Measurements from ENCODE around the gene OR1D5. TPM values are rescaled to one million over a fixed set of nuclear protein-coding genes. Genes with fewer than 3 reads are reported as not detected.

OR1D5 gene
- polyA plus RNA-seq, 1 of the 3 experiments (the other 2 are of a cell fraction) = not detected

DNA sequence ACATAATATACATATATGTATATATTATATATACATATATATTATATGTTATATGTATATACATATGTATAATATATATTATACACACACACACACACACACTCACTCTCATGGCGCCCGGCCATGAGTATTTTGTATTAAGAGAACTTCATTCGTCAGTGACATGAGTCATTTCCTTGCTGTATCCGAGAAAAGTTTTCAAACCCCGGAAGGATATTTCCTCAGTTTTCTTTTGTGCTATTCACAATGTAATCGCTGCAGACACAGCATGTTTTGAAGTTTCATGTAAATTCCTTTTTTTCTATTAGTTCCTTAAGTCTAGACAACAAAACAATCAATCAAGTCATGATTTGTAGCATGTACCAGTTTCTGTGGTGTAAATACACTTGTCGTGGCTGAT is 33.3 kb downstream of the OR1D5 start:
- H3K9me2 ChIP-seq = no peaks in the 10 kb centered on the region
- H4K20me1 ChIP-seq (ENCODE audit: insufficient read depth) = no peaks in the 10 kb centered on the region
- H3F3A ChIP-seq (replicated peaks; ENCODE audit: insufficient read depth) = peaks cover 18% of the 10 kb centered on the region
- H3K9ac ChIP-seq = no peak overlapping the region
- H3K4me2 ChIP-seq = 0 out of 2 replicates have a peak overlapping the region, but pooled peaks have one; percentile 18
- peaks cover 0 to 5% of the 10 kb centered on the region in 2 experiments; a peak in 2 of 4 replicates for H3K4me1 ChIP-seq (ENCODE audit: control insufficient read depth in 1 of 2, insufficient read depth in 2 of 2, low read depth in 1 of 2, low read length in 1 of 2)
- 44% methylated on average over 7 of the region's 7 CpGs for WGBS (ENCODE audit: low lambda C conversion rate)
- no peak for DNase-seq
- 0 out of 2 replicates have a peak overlapping the region, but pooled peaks have one; percentile 23 for H2AFZ ChIP-seq (ENCODE audit: low read depth)
- no peak for TF ChIP-seq USF1 (IDR thresholded peaks at IDR 0.05; ENCODE audit: borderline replicate concordance, low read depth)
- TF ChIP-seq RAD21 (IDR thresholded peaks at IDR 0.05; ENCODE audit: low read length) = no peak
- TF ChIP-seq MEF2A (IDR thresholded peaks at IDR 0.05; ENCODE audit: borderline replicate concordance, low read depth) = no peak
- TF ChIP-seq TAF1 (IDR thresholded peaks at IDR 0.05; ENCODE audit: borderline replicate concordance, low read depth, low read length) = no peak
- TF ChIP-seq, protein P1, sequence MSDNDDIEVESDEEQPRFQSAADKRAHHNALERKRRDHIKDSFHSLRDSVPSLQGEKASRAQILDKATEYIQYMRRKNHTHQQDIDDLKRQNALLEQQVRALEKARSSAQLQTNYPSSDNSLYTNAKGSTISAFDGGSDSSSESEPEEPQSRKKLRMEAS (IDR thresholded peaks at IDR 0.05; ENCODE audit: low read depth) = no peak
- no peak for TF ChIP-seq FOXM1 (IDR thresholded peaks at IDR 0.05; ENCODE audit: low read depth)
- no peak for TF ChIP-seq EZH2phosphoT487 (IDR thresholded peaks at IDR 0.05; ENCODE audit: borderline replicate concordance, low read depth)
- no peak for TF ChIP-seq NRF1 (IDR thresholded peaks at IDR 0.05; ENCODE audit: low read depth, low read length)
- TF ChIP-seq, protein P2, sequence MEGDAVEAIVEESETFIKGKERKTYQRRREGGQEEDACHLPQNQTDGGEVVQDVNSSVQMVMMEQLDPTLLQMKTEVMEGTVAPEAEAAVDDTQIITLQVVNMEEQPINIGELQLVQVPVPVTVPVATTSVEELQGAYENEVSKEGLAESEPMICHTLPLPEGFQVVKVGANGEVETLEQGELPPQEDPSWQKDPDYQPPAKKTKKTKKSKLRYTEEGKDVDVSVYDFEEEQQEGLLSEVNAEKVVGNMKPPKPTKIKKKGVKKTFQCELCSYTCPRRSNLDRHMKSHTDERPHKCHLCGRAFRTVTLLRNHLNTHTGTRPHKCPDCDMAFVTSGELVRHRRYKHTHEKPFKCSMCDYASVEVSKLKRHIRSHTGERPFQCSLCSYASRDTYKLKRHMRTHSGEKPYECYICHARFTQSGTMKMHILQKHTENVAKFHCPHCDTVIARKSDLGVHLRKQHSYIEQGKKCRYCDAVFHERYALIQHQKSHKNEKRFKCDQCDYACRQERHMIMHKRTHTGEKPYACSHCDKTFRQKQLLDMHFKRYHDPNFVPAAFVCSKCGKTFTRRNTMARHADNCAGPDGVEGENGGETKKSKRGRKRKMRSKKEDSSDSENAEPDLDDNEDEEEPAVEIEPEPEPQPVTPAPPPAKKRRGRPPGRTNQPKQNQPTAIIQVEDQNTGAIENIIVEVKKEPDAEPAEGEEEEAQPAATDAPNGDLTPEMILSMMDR (IDR thresholded peaks at IDR 0.05) = no peak
- TF ChIP-seq FOSL2 (IDR thresholded peaks at IDR 0.05; ENCODE audit: borderline replicate concordance, low read depth) = peak; percentile 58; the same call in 1 of the 2 replicates
- no peak; the same call in 1 of the 2 replicates for TF ChIP-seq NFIC (IDR thresholded peaks at IDR 0.05; ENCODE audit: borderline replicate concordance)
- TF ChIP-seq ZBTB33 (IDR thresholded peaks at IDR 0.05; ENCODE audit: borderline replicate concordance, low read depth) = no peak
- TF ChIP-seq JUND (IDR thresholded peaks at IDR 0.05) = peak; percentile 54
- TF ChIP-seq MXI1 (IDR thresholded peaks at IDR 0.05; ENCODE audit: low read depth, low read length) = no peak
- TF ChIP-seq CHD2 (IDR thresholded peaks at IDR 0.05; ENCODE audit: low read length, partially characterized antibody) = no peak
- TF ChIP-seq SMC3 (IDR thresholded peaks at IDR 0.05; ENCODE audit: low read depth, low read length) = no peak
- TF ChIP-seq GABPA (IDR thresholded peaks at IDR 0.05; ENCODE audit: low read depth) = no peak
- TF ChIP-seq EP300 (IDR thresholded peaks at IDR 0.05; ENCODE audit: borderline replicate concordance in 1 of 2, low read depth in 1 of 2, low read length in 1 of 2) = no peak
- TF ChIP-seq RXRA (IDR thresholded peaks at IDR 0.05; ENCODE audit: borderline replicate concordance, low read depth) = no peak
- TF ChIP-seq, protein P3, sequence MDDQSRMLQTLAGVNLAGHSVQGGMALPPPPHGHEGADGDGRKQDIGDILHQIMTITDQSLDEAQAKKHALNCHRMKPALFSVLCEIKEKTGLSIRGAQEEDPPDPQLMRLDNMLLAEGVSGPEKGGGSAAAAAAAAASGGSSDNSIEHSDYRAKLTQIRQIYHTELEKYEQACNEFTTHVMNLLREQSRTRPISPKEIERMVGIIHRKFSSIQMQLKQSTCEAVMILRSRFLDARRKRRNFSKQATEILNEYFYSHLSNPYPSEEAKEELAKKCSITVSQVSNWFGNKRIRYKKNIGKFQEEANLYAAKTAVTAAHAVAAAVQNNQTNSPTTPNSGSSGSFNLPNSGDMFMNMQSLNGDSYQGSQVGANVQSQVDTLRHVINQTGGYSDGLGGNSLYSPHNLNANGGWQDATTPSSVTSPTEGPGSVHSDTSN (IDR thresholded peaks at IDR 0.05) = peak; percentile 21; the same call in 1 of the 2 replicates
- TF ChIP-seq ELF1 (IDR thresholded peaks at IDR 0.05) = no peak
- ChIA-PET CTCF (interaction anchor here (1.3 to 3.4 kb wide), 3 partner anchors 17 to 100 kb away, joined by 3 to 14 read pairs (median 5); no protein-coding TSS in a partner anchor), POLR2A (no interaction called here)
- H3K36me3 ChIP-seq (replicated peaks in 1 of 2; ENCODE audit: control insufficient read depth in 1 of 2, insufficient read depth in 2 of 2, low read length in 1 of 2) = peaks cover 5 to 15% of the 10 kb centered on the region in 2 experiments
- H3K27ac ChIP-seq (ENCODE audit: low read depth in 2 of 2, low read length in 1 of 2) = peak overlapping the region in 1 of 2 experiments; percentile 61; a peak in 2 of 4 replicates
- no peaks in the 10 kb centered on the region for H3K27me3 ChIP-seq (ENCODE audit: insufficient read depth)
- no peak overlapping the region for H3K4me3 ChIP-seq (ENCODE audit: low read depth in 2 of 2, low read length in 1 of 2)
- H3K79me2 ChIP-seq (ENCODE audit: insufficient read depth) = no peaks in the 10 kb centered on the region
- H3K9me3 ChIP-seq = no peaks in the 10 kb centered on the region

Measured in SK-N-SH (cell line).